GM18502 (cell line): ENCODE measurements around the gene CCNJL.
"Not testable (repeated sequence)": the region's sequence is repeated elsewhere in the genome, so short reads cannot be mapped to it uniquely, and the experiment has no call there.

Experiments used
- ATAC-seq: cut with Tn5 transposase; IDR thresholded peaks from one replicate; pipeline ENCODE4 v1.9.1; 2021; ENCODE audit warnings: mild to moderate bottlenecking; ENCODE audit not compliant: unreplicated experiment, poor library complexity

Gene CCNJL

DNA sequence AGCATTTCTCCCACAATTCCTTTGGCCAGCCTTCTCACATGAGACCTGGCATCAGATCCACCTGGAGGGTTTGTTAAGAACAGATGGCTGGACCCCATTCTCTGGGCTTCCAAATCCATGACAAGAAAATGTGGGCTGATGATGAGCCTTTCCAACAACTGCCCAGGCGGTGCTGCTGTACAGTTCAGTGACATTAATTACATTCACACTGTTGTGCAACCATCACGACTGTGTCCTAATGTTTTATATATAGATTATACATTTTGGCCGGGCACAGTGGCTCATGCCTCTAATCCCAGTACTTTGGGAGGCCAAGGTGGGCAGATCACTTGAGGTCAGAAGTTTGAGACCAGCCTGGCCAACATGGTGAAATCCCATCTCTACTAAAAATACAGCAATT lies 22.4 kb upstream of the CCNJL start:
- not testable (repeated sequence) for ATAC-seq

DNA sequence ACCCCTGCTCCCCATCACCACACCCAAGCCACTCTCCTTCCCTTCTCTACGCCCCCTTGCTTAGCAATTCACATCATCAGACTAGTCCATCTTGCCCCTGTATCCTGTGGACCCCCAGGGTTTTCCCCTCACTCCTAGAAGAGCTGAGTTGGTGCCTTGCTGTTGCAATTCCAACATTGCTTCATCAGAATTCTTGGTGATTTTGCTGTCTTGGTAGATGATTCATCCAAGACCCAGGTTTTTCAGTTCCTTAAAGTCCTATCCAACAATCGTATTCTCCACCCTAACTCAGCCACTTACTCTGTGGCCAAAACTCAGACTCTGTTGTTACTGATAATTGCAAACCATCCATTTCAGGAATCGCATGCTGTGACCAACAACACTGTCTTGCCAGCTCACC lies 21.4 kb upstream of the CCNJL start:
- no peak for ATAC-seq

- ATAC-seq = no peak
These were observed 17.8 kb upstream of the CCNJL start for GRCh38 chr5:160330212-160330611.

DNA sequence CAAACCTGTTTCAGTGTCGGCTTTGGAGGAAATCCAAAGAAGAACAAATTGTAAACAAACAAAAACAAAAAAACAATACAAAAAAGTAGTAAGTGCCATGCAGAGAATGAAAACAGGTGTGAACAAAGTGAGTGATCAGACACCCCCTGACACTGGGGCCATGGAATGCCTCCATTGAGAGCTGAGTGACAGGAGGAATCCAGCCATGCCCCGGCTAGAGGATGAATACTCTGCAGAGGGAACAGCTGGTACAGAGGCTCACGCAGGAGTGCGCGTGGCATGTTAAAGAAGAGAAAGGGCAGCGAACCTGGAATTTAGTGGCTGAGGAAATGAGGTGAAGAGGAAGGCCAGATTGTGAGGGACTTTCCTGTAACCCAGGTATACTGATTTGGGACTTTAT lies 15.5 kb upstream of the CCNJL start:
- no peak for ATAC-seq

DNA sequence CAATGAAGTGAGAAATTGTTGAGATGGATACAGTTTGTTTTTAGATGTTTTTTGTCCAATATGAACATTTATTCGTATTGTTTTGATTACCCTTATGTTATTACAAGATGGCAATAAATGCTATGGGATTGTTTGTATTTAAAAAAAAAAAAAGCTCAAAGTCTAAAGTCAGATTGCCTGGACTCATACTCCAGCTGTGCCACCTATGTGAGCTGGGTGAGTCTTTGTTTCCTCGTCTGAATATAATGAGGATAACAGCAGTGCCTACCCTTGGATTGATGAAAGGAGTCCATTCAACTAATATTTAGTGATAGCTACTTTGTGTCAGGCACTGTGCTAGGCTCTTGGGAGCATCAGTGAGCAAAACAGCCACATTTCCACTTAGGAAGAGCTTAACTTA lies 14.6 kb upstream of the CCNJL start:
- ATAC-seq = no peak

DNA sequence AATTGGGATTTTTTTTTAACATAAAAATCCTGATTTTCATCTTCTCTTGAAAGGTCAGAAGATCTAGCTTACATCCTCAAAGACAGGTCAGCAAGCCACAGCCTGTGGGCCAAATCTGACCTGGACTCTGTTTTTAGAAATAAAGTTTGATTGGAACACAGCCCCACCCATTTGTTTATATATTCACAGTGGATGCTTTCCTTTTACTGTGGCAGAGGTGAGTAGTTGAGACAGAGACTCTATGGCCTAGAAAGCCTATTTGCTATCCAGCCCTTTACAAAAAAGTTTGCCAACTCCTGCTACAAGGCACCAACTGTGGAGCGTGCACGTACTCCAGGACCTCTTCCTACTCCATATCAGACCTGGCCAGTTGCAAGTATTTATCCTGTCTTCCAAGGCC lies 13.4 kb upstream of the CCNJL start:
- ATAC-seq = no peak

- ATAC-seq = no peak
These were observed 12.5 kb upstream of the CCNJL start for GRCh38 chr5:160324886-160325285.

GRCh38 chr5:160318409-160318808 lies 6.0 kb upstream of the CCNJL start:
- ATAC-seq = no peak

GRCh38 chr5:160317434-160317833 lies 5.1 kb upstream of the CCNJL start:
- no peak for ATAC-seq

DNA sequence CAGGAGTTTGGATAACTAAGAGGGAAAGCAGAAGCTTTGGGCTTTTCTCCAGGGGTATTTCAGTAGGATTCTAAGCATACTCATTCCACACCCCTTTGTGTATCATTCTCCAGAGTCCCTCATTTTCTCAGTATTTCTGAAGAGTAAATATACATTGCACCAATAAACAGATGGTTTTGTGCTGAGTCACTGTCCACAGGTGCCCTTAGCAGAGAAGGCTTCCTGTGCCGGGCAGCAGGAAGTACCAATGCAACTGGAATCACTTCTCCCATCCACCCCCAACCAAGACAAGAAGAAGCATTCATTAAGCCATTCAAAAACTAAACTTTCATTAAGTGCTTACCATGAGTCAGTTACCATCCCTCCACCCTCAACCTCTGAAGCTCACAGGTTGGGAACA lies 3.6 kb upstream of the CCNJL start:
- ATAC-seq = no peak

DNA sequence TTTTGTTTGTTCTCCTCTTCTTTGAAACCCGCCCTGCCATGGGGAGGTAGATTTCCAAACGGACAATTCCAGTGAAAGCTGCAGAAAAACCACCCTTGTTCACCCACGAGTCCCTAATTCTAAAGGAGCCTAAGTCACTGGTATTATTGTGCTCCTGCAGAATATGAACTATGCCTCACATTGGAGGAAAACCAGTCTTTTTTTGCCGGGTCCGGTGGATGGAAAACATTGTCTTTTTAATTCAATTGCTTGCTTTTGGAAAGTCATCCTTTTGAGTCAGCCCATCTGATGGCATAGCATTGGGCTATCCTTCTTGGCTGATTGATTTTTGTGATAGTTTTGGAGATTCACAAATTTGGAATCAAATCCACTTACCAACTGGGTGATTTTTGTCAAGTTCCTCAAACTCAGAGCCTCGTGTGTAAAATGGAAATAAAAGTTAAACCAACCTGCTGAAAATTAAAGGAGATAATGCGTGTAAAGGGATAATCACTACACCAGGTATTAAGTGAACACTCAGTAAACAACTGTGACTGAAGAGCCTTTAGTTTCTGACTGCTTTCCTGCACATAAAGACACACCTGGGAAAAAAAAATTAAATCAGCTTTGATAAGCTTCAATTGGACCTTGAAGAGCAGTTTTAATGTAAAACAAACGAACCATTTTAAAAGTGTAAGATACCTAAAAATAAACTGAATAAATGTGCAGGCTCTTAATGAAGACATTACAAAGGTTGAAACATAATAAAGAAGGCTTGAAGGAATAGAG lies 780 bp upstream of the CCNJL start:
- no peak for ATAC-seq

DNA sequence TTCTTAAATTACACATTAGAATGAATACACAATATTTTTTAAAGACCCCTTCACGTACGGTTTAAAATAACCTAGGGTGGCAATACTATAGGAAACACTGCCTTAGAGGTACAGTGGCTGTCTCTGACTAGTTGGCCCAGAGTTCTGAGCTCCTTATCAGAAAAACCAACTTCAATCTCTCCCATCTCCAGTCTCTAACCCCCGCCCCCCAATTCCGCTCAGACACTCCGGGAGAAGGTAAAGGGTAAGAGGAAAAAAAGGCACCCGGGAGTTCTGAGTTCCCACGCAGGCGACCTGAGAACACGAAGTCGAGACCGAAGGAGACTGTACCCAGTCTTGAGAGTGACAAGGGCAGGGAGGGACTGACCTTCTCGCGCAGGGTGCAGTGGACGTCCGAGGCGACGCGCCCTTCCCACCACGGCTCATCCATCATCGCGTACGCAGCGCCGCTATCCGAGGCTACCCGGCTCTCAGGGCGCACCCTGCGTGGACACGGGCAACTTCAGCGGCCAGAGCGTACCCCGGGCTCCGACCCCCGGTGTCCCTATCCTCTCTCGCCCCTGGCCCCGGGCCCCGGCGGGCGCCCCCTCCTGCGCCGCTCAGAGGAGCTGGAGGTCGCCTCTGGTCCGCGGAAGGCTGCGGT lies 752 bp downstream of the CCNJL start:
- ATAC-seq = peak; percentile 30

DNA sequence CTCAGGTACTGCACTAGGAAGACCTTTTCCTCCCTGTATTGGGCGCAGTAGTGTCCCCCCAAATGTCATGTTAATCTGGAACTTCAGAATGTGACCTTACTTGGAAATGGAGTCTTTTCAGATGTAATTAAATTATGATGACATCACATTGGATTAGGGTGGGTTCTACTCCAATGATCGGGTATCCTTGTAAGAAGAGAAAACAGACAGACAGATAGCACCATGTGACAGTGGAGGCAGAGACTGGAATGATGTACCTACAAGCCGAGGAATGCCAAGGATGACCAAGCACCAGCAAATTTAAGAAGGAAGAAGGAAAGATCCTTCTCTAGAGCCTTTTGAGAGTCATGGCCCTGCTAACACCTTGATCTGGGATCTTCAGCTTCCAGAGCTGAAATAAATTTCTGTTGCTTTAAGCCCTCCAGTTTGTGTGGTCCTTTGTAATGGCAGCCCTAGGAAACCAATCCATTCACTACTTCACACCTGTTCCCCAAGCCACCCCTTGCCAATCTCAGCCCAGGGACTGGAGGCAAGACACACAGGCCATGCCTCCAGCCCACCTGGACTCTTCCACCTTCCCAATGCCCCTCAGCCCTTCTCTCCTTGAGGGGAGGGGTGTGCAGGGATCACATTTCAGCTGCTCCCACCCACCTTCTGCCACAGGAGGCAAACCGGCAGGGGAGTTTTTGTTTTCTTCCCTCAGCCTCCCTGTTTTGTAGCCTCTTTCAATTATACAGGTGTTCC lies 1.6 kb downstream of the CCNJL start:
- no peak for ATAC-seq

DNA sequence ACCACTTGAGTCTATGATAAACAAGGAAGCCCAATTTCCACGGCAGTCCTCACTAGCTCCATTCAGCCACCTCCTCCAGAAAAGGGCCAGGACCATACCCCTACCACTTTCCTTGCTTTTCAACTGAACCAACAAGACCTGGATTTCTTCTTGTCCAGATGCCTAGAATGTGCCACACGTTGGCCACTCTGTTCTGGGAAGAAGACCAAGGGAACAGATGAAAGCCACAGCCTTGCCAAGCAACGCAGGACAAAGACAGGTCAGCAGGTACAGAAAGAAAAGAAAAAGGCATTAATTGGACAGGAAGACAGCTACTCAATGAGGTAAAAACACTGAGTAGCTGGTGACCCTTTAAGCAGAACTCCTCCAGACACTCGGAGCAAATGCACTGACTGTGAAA lies 2.2 kb downstream of the CCNJL start:
- no peak for ATAC-seq

DNA sequence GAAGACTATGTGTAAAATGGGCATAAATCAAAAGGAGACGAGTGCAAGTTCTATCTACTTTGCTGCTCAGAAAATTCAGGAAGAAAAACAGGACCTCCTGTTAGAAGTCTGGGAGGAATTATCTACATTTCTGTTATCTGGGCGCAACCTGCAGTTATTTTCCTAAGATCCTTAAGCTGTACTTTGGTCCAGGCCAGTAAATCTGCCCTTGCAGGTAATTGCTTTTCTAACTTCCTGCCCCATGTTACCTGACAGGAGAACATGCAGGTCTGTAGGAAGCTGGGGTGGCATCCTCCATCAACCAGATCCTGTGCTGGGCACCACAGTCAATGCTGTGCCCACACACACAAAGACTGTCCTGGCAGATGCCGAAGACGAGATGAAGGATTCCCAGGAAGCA lies 5.7 kb downstream of the CCNJL start:
- no peak for ATAC-seq

- no peak for ATAC-seq
These were observed 7.0 kb downstream of the CCNJL start for GRCh38 chr5:160305319-160305718.

DNA sequence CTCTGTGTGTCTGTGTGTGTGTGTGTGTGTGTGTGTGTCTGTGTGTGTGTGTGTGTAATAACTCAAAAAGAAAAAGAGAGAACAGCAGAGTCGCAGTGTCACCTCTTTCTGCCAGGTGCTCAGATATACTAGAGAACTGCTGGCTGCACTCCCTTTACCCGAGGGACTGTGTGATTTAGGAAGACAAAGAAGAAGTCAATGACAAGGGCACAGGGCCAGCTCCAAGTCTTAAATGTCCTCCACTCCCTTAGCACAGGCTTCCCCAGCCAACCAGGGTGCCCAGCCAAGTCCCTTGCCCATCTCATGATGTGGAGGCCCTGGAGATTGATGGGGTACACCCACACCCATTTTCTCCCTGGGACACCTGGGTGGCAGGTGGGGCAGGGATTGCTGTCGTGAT lies 8.7 kb downstream of the CCNJL start:
- no peak for ATAC-seq

- no peak for ATAC-seq
These were observed 14.2 kb downstream of the CCNJL start for GRCh38 chr5:160298189-160298588.

DNA sequence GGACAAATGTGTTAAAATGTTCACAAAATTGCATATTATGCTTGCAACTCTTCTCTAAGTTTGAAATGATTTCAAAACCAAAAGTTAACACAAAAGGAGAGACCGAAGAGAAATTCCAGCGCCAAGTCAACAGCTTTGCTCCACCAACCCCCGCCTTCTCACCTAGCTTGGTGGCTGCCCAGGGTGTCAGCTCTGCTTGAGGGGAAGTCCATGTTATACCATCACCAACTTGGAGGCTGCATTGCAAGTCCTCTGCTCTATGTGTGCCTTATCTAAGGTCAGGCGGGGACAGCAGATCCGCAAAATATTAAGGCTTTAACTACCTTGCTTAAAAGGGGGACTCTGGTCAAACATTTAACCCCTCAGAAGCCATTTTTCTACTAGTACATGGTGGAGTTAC lies 14.6 kb downstream of the CCNJL start:
- ATAC-seq = no peak

DNA sequence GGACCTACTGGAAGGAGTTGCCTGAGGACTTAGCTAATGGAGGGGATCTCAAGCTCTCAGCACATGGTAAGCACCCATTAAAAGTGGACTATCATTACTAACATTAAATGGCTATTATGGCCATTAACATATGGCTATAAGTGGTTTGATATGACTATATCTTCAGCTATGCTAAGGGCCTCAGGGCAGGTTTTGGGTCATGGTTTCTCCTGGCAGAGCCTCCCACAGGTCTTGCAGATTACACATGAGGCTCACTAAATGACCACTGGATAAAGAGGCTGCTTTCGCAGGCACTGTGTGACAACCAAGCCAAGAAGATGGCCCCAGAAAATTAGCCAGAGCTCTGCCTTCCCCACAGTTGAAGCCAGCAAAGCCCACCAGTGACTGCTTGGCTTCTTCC lies 15.4 kb downstream of the CCNJL start:
- no peak for ATAC-seq

- ATAC-seq = no peak
These were observed 15.9 kb downstream of the CCNJL start for GRCh38 chr5:160296496-160296895.
